Left lobe of liver (tissue), 2 donors: ENCODE results near the gene ANGPTL3. TPM values are rescaled to one million over a fixed set of nuclear protein-coding genes. Genes with fewer than 3 reads are reported as not detected.

ENCODE experiments used
- ATAC-seq: fragments of 200-7000 bp; cut with Tn5 transposase; one replicate; pipeline ENCODE4 v1.9.1; 2020; ENCODE audit warnings: mild to moderate bottlenecking, moderate library complexity
- DNase-seq: peaks from one replicate; pipeline ENCODE4 v3.0.0-alpha.2; 2020; ENCODE audit warnings: low spot score
- total RNA-seq: library from RNA; stranded (reverse); gene quantifications from one replicate; pipeline ENCODE4 v1.2.1, GENCODE V29; 2021
- donor health status: DM: no; HTN: no; CAD: no; lungs with moderate emphysema.
- donor health status: DM: no; HTN: yes; CAD: no.

Gene ANGPTL3
- total RNA-seq, 1 donor from 2014 or later, result 220 TPM

DNA sequence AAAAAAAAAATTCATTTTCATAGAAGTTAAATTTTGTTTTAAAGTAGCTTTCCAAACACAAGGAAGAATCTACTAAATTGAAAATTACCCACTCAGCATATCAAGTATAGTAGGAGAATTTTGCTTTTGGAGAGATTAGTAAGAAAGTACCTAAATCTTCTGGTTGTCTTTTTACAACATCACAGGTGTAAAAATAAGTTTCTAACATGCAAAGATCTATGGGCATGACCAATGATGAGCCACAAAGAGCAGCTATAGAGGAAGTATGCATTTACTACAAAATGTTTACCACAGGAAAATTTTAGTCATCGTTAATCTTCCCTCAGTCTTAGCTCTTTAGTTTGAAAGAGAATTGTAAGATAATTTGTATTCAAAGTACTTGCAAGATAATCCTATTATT lies 28.1 kb downstream of the ANGPTL3 start:
- no peak for ATAC-seq

DNA sequence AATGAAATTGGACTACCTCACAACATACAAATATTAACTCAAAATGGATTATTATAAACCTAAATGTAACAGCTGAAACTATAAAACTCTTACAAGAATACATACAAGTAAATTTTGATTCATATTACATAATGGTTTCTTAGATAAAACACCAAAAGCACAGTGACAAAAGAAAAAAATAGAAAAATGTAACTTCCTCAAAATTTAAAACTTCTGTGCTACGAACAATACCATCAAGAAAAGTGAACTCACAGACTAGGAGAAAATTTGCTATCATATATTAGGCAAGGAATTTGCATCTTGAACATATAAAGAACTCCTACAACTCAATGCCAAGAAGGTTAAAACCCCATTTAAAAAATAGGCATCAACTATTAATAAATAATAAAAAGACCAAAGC lies 31.2 kb downstream of the ANGPTL3 start:
- DNase-seq, result no peak
- no peak for ATAC-seq

More for the DNA sequence above, 28.1 kb downstream of the ANGPTL3 start:
- no peak for DNase-seq

DNA sequence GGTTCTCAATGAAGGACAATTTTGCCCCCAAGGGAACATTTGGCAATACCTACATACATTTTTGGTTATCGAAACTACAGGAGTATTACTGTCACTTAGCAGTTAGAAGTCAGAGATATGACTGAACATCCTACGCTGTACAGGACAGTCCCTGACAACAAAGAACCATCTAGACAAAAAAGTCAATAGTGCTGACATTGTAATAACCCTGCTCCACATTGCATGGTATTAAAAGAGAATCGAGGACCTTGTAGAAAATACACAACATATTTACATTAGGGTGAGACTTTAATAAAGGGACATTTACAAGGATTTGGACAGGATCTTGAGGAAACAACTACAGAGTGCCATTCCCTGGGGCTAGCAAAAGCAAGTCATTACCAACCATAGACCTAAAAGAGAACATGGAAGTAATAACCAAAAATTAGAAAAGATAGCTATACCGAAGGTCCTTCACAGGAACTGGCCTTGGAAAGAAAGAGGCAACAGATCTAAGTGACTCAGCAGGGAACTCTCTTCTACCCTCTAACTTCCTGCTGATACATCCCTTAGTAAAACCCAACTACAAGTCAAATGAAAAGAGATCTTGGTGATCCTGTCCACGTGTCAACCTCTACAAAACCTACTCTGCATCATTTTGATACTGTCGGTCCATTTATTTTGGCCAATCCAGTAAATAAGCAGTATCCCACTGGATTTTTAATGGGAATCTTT lies 40.2 kb downstream of the ANGPTL3 start:
- ATAC-seq (no peak), DNase-seq (no peak)

DNA sequence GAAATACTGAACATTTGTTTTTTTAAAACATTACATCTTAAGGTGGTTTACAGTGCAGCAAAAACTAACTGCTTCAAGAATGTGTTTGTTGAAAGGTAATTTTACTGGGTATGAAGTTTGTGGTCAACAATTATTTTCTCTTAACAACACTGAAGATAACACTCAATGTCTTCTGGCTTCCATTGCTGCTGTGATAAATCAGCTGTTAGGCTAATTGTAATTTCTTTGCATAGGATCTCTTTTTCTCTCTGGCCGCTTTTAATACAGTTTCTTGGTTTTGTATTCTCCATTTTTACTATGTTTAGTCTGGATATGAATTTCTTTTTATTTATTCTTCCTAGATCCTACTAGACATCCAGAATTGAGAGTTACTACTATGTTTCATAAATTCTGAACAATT lies 46.0 kb downstream of the ANGPTL3 start:
- DNase-seq (no peak), ATAC-seq (no peak)

GRCh38 chr1:62652387-62652786 lies 55.1 kb downstream of the ANGPTL3 start:
- no peak for DNase-seq
- no peak for ATAC-seq

DNA sequence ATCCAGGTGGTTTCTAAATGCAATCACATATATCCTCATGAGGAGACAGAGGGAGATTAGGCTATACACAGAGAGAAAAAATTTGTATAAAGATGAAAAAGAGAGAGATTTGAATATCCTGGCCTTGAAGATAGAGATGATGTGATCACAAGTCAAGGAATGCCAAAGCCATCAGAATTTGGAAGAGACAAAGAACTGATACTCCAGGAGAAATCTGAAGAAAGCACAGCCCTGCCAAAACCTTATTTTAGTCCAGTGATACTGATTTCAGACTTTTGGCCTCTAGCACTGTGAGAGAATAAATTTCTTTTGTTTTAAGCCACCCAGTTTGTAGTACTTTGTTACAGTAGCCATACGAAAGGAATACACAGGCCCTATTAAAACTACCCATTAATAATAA lies 57.4 kb downstream of the ANGPTL3 start:
- DNase-seq (no peak), ATAC-seq (no peak)

Other genes with a start within 250 kb of the ANGPTL3 start
- gene USP1, start 160.5 kb upstream of the ANGPTL3 start, total RNA-seq, result 5.0 TPM
- 13.1 TPM for gene DOCK7, start 90.9 kb downstream of the ANGPTL3 start, total RNA-seq
- gene ATG4C, start 186.6 kb downstream of the ANGPTL3 start, total RNA-seq, result 5.3 TPM